GM21447 (cell line): ENCODE data around the gene SPDYE16.
A peak's percentile ranks its signal among the peaks of the same experiment; 100 is the strongest.
"Not testable (repeated sequence)": the region's sequence is repeated elsewhere in the genome, so short reads cannot be mapped to it uniquely, and the experiment has no call there.

Experiments used
- ATAC-seq: cut with Tn5 transposase; IDR thresholded peaks from one replicate; pipeline ENCODE4 v1.9.1; 2021; ENCODE audit not compliant: unreplicated experiment

The SPDYE16 gene

GRCh38 chr7:76505168-76506080 lies 37.7 kb downstream of the SPDYE16 start:
- no peak for ATAC-seq

DNA sequence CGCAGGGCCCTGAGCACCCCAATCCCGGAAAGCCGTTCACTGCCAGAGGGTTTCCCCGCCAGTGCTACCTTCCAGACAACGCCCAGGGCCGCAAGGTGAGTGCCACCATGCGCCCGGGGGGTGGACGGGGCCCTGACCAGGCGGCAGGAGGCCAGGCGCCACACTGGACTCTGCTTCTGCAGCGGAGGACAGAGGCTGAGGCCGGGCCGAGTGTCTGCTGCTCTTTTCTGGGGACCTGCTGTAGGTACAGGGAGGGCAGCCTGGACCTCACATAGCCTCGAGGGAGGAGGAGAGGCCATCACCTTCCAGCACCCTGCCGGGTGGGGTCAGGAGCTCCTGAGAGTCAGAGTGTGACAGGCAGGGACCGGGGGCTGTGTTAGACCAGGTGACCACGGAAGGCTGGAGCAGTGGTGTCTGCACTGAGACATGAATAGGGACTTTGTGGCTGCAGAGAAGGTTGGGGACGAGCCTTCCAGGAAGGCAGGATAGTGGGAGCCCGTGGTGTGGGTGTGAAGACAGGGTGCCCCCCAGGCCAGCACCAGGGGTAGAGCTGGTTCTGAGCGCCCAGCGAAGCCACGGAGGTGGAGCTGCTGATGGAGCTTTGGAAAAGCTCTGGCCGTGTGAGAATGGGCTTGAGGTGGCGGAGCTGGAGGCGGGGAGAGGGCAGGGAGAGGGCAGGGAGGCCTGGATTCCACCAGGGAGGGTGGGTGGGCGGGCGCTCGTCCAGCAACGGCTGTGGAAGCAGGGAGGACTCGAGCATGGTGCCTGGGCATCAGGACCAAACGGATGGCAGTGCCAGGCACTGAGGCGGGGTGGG lies 38.5 kb downstream of the SPDYE16 start:
- ATAC-seq: not testable (repeated sequence)

- not testable (repeated sequence) for ATAC-seq
Measured at GRCh38 chr7:76503244-76503643, 39.9 kb downstream of the SPDYE16 start.

DNA sequence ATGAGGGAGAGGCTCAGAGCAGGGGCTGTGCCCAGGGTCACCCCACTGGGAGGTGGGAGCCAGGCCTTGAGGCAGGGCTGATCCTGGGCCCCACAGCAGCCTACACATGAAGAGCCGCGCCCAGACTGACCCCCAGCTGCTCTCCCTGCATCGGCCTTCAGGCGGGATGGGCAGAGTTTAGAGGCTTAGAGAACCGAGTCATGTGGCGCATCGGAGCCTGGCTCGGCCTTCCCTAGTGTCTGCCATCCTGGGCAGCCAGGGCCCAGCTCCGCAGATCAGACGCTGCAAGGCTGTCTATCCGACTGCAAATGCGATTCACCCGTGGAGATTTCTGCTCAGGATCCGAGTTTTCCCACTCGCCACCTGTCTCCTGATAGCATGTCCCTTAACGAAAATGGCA lies 40.3 kb downstream of the SPDYE16 start:
- ATAC-seq: not testable (repeated sequence)

GRCh38 chr7:76502224-76502623 lies 40.9 kb downstream of the SPDYE16 start:
- ATAC-seq: not testable (repeated sequence)

DNA sequence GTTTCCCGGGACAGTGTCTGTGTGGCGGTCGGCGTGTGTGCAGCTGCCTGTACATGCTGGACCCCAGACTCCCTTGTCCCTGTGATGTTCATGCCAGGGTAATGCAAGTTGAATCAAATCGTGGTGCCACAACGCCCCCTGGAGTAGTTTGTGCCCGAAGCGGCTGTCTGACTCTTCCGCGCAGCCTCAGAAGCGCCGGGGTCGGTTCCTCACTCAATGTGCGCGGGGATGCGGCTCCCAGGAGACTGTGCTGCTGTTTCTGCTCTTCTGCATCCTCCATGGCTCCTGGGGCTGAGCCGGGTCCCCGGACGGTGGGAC lies 43.2 kb downstream of the SPDYE16 start:
- not testable (repeated sequence) for ATAC-seq

GRCh38 chr7:76499201-76499923 lies 43.7 kb downstream of the SPDYE16 start:
- ATAC-seq: not testable (repeated sequence)

- ATAC-seq: not testable (repeated sequence)
Measured at GRCh38 chr7:76498583-76499200, 44.4 kb downstream of the SPDYE16 start.

DNA sequence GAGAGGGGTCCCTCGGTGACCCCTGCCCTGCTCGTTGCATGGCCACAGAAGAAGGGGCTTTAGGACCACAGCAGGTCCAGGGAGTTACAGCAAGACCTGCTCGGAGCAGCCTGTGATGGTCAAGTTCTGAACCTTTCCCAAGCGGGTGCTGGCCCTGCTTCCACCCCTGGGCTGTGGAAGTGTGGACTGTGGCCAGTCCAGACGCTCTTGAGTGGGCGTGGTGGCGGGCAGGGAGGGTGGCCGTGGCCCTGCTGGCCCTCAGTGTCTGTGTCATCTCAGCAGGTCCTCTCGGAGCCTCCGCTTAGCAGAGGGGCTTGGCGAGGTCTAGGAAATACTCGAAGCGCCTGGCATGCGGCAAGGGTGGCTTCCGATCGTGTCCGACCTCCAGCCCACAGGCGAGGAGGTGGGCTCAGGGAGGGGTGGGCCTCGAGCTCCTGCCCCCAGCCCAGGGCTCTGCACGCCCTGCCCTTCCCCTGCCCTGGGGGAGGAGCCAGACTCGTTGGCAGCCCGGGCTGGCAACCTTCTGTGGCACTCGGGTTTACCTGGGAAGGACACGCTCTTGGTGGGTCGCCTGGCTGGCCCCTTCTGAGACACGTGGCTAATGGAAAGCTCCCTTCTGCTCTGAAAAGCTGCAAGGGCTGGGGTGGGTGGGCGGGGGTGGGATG lies 45.0 kb downstream of the SPDYE16 start:
- not testable (repeated sequence) for ATAC-seq

DNA sequence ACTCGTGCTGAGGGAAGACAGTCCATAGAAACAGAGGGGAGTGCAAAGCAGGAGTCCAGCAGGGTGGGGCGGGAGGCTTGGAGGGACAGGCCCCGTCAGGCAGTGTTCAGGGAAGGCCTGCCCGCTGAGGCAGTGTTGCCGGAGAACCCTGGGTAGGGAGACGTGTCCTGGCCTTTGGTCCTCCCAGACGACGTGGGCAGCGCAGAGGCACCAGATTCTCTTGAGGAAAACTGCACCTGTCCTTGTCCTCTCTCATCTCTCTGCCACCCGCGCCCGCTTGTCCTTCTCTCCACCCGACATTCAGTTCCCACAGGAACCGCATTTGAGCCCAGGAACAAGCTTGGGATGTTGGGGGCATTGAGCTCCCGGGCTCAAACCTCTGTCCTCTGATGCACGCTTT lies 47.4 kb downstream of the SPDYE16 start:
- ATAC-seq: not testable (repeated sequence)

DNA sequence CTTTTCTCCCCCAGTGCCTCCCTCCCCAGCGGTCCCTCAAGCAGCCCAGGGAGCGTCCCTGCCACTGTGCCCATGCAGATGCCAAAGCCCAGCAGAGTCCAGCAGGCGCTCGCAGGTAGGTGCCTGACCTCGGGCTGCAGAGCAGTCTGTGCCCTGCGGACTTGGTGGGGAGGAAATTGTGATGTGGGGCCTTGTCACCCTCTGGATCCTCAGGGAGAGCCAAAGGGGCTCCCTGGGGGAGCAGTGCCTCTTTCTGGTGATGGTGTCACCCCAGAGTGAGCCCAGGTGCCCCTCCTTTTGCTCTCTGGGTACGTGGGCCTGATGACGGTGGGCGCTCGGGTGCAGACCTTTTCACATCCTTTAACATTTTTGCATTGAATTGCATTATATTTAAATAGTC lies 51.0 kb downstream of the SPDYE16 start:
- not testable (repeated sequence) for ATAC-seq

DNA sequence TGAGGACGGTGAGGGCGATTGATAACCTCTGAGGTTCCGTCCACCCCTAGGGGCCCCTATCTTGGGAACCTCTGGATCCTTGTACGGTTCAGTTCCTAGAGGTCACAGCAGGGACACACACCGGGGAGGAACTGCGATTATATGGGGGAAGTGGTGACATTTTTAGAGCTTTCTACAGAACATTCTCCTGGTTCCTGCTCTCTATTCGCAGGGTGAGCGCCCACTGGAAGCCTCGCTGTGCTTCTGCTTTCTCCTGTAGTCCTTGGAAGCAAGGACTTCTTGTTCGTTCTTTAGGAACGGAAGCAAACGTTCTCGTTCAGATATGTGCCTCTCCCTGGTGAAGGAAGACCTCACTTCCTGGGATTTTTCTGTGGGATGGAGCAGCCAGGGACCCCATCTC lies 55.1 kb downstream of the SPDYE16 start:
- not testable (repeated sequence) for ATAC-seq

DNA sequence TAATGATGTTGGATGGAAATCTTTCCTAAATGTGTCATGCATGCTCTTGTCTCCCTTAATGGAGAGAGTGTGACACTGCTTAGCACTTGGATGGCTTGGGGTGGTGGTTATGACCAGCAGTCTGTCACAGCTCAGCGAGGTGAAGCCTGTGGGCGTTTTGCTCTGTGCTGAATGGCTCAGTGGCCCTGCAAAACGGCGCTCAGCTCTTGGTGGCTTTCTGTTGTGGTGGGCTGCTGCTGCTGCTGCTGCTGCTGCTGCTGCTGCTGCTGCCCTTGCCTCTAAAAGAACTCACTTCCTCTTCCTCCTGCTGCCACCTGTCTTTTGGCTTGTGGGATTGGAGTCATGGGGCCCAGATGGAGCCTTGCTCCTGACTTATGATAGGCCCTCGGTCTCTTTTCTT lies 56.5 kb downstream of the SPDYE16 start:
- peak; percentile 99 for ATAC-seq

DNA sequence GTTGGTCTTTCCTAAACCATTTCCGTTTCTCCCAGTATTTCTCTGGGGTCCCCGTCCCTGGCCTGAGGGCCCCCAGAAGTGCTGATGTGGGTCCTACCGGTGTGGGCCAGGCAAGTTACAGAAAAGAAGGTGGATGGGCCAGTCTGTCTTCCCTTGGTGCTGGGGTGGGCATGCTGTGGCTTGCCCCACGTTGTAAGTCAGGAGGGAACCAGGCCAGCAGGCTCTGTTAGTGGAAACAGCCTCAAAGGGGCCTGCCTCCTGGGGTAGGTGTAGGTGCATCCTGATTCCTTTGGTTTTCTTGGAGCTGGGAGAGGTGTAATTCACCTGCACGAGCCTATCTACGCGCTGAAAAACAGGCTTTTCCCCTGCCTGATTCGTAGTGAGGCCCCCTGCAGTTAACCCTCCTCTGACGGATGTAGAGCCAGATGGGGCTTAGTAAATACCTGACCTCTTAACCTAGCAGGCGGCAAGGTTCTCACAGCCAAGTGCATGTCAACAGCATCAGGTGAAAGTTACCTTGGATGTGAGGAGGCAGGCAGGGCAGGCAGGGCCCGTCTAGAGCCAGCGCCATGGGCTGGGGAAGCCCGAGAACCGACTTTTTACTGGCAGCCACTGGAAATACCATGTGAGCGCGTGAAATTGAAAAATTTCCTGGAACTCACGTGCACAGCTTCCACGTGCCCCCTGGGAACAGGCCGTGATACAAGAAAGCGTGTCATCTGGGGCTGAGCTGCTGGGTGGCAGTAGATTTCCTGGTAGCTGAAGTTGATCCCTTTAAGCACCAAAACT lies 57.1 kb downstream of the SPDYE16 start:
- ATAC-seq: peak; percentile 13

GRCh38 chr7:76484456-76484855 lies 58.6 kb downstream of the SPDYE16 start:
- ATAC-seq: not testable (repeated sequence)

- not testable (repeated sequence) for ATAC-seq
Measured at GRCh38 chr7:76483081-76483480, 60.0 kb downstream of the SPDYE16 start.

DNA sequence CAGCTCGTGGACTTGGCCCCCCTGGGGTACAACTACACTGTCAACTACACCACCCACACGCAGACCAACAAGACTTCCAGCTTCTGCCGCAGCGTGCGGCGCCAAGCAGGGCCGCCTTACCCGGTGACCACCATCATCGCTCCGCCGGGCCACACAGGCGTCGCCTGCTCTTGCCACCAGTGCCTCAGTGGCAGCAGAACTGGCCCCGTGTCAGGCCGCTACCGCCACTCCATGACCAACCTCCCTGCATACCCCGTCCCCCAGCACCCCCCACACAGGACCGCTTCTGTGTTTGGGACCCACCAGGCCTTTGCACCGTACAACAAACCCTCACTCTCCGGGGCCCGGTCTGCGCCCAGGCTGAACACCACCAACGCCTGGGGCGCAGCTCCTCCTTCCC lies 60.4 kb downstream of the SPDYE16 start:
- ATAC-seq: not testable (repeated sequence)
